ENCODE measurements around the gene DIP2C. TPM values are rescaled to one million over a fixed set of nuclear protein-coding genes. Genes with fewer than 3 reads are reported as not detected.

The DIP2C gene
- total and polyA plus RNA-seq, 3 experiments from 2014 or later, result 0.44 to 1.1 (median 0.55) TPM

- no peaks in the 10 kb centered on the region for H3K36me3 ChIP-seq (ENCODE audit: insufficient read depth, low read length)
- no peak overlapping the region for H3K4me3 ChIP-seq (ENCODE audit: low read length)
- Mint-ChIP-seq H3K27me3 (peaks cover 5 to 37% of the 10 kb centered on the region in 2 donors), H3K36me3 (peaks cover 0 to 3% (median 0%) of the 10 kb centered on the region in 3 donors), H3K27ac (no peak overlapping the region), H3K9me3 (no peaks in the 10 kb centered on the region), H3K4me1 (peaks cover 0 to 3% (median 0%) of the 10 kb centered on the region in 3 donors), H3K4me3 (no peak overlapping the region)
- no peak overlapping the region for H3K27ac ChIP-seq (ENCODE audit: low read depth, low read length)
- no peak for DNase-seq
- H3K4me1 ChIP-seq (ENCODE audit: insufficient read depth, low read length), result no peaks in the 10 kb centered on the region
- no peaks in the 10 kb centered on the region for H3K27me3 ChIP-seq (ENCODE audit: insufficient read depth, low read length, poor library complexity, severe bottlenecking)
- H3K9me3 ChIP-seq (ENCODE audit: low read length), result no peaks in the 10 kb centered on the region
- POLR2A ChIA-PET, result no interaction called here
- CTCF ChIA-PET, result no interaction called here
Measured at GRCh38 chr10:527416-527815, 162.1 kb downstream of the DIP2C start.

GRCh38 chr10:526651-527312, 162.7 kb downstream of the DIP2C start:
- ChIA-PET CTCF (no interaction called here), POLR2A (no interaction called here)
- no peaks in the 10 kb centered on the region for H3K4me1 ChIP-seq (ENCODE audit: insufficient read depth, low read length)
- Mint-ChIP-seq H3K9me3 (no peaks in the 10 kb centered on the region), H3K4me1 (peaks cover 0 to 3% (median 0%) of the 10 kb centered on the region in 3 donors), H3K27me3 (peaks cover 5 to 42% of the 10 kb centered on the region in 2 donors), H3K4me3 (no peak overlapping the region), H3K27ac (no peak overlapping the region), H3K36me3 (peaks cover 0 to 3% (median 0%) of the 10 kb centered on the region in 3 donors)
- no peak overlapping the region for H3K27ac ChIP-seq (ENCODE audit: low read depth, low read length)
- H3K27me3 ChIP-seq (ENCODE audit: insufficient read depth, low read length, poor library complexity, severe bottlenecking), result no peaks in the 10 kb centered on the region
- H3K9me3 ChIP-seq (ENCODE audit: low read length), result no peaks in the 10 kb centered on the region
- no peaks in the 10 kb centered on the region for H3K36me3 ChIP-seq (ENCODE audit: insufficient read depth, low read length)
- no peak overlapping the region for H3K4me3 ChIP-seq (ENCODE audit: low read length)
- no peak for DNase-seq

- ChIA-PET POLR2A (no interaction called here), CTCF (no interaction called here)
- no peaks in the 10 kb centered on the region for H3K4me1 ChIP-seq (ENCODE audit: insufficient read depth, low read length)
- peaks cover 0 to 3% (median 0%) of the 10 kb centered on the region in 3 donors for H3K4me1 Mint-ChIP-seq
- no peaks in the 10 kb centered on the region for H3K27me3 ChIP-seq (ENCODE audit: insufficient read depth, low read length, poor library complexity, severe bottlenecking)
- no peak overlapping the region for H3K27ac ChIP-seq (ENCODE audit: low read depth, low read length)
- no peaks in the 10 kb centered on the region for H3K9me3 ChIP-seq (ENCODE audit: low read length)
- DNase-seq, result no peak
- H3K27ac Mint-ChIP-seq, result no peak overlapping the region
- H3K36me3 Mint-ChIP-seq, result peaks cover 0 to 3% (median 0%) of the 10 kb centered on the region in 3 donors
- H3K27me3 Mint-ChIP-seq, result peaks cover 4 to 49% of the 10 kb centered on the region in 2 donors
- H3K36me3 ChIP-seq (ENCODE audit: insufficient read depth, low read length), result no peaks in the 10 kb centered on the region
- H3K9me3 Mint-ChIP-seq, result no peaks in the 10 kb centered on the region
- H3K4me3 Mint-ChIP-seq, result peak overlapping the region in 1 of 7 donors; percentile 23
- no peak overlapping the region for H3K4me3 ChIP-seq (ENCODE audit: low read length)
Measured at GRCh38 chr10:525565-526315, 163.7 kb downstream of the DIP2C start.

GRCh38 chr10:523925-524324, 165.5 kb downstream of the DIP2C start:
- peaks cover 0 to 3% (median 0%) of the 10 kb centered on the region in 3 donors for H3K4me1 Mint-ChIP-seq
- CTCF ChIA-PET, result no interaction called here
- DNase-seq, result no peak

GRCh38 chr10:522350-522749, 167.1 kb downstream of the DIP2C start:
- no peak overlapping the region for H3K27ac ChIP-seq (ENCODE audit: low read depth, low read length)
- no peak overlapping the region for H3K27ac Mint-ChIP-seq
- peaks cover 2 to 58% of the 10 kb centered on the region in 2 donors for H3K27me3 Mint-ChIP-seq
- DNase-seq, result no peak
- no peaks in the 10 kb centered on the region for H3K9me3 ChIP-seq (ENCODE audit: low read length)
- no peaks in the 10 kb centered on the region for H3K27me3 ChIP-seq (ENCODE audit: insufficient read depth, low read length, poor library complexity, severe bottlenecking)
- POLR2A ChIA-PET, result no interaction called here
- no peaks in the 10 kb centered on the region for H3K4me1 ChIP-seq (ENCODE audit: insufficient read depth, low read length)
- peaks cover 0 to 3% (median 0%) of the 10 kb centered on the region in 3 donors for H3K36me3 Mint-ChIP-seq
- H3K4me3 ChIP-seq (ENCODE audit: low read length), result no peak overlapping the region
- no peaks in the 10 kb centered on the region for H3K36me3 ChIP-seq (ENCODE audit: insufficient read depth, low read length)
- H3K9me3 Mint-ChIP-seq, result no peaks in the 10 kb centered on the region
- H3K4me1 Mint-ChIP-seq, result peaks cover 0 to 3% (median 0%) of the 10 kb centered on the region in 3 donors
- CTCF ChIA-PET, result no interaction called here
- no peak overlapping the region for H3K4me3 Mint-ChIP-seq

More at GRCh38 chr10:523925-524324, 165.5 kb downstream of the DIP2C start:
- H3K4me1 ChIP-seq (ENCODE audit: insufficient read depth, low read length), result no peaks in the 10 kb centered on the region
- no peaks in the 10 kb centered on the region for H3K9me3 Mint-ChIP-seq
- no peak overlapping the region for H3K4me3 ChIP-seq (ENCODE audit: low read length)
- POLR2A ChIA-PET, result no interaction called here
- no peaks in the 10 kb centered on the region for H3K36me3 ChIP-seq (ENCODE audit: insufficient read depth, low read length)
- no peak overlapping the region for H3K4me3 Mint-ChIP-seq
- peaks cover 0 to 3% (median 0%) of the 10 kb centered on the region in 3 donors for H3K36me3 Mint-ChIP-seq
- no peak overlapping the region for H3K27ac ChIP-seq (ENCODE audit: low read depth, low read length)
- H3K27me3 Mint-ChIP-seq, result peaks cover 5 to 55% of the 10 kb centered on the region in 2 donors
- no peak overlapping the region for H3K27ac Mint-ChIP-seq
- no peaks in the 10 kb centered on the region for H3K27me3 ChIP-seq (ENCODE audit: insufficient read depth, low read length, poor library complexity, severe bottlenecking)
- no peaks in the 10 kb centered on the region for H3K9me3 ChIP-seq (ENCODE audit: low read length)

GRCh38 chr10:521261-522250, 167.9 kb downstream of the DIP2C start:
- Mint-ChIP-seq H3K4me3 (no peak overlapping the region), H3K27me3 (peaks cover 4 to 52% of the 10 kb centered on the region in 2 donors), H3K4me1 (peaks cover 0 to 3% (median 0%) of the 10 kb centered on the region in 3 donors), H3K27ac (no peak overlapping the region), H3K36me3 (peaks cover 0 to 3% (median 0%) of the 10 kb centered on the region in 3 donors), H3K9me3 (no peaks in the 10 kb centered on the region)
- no peak overlapping the region for H3K27ac ChIP-seq (ENCODE audit: low read depth, low read length)
- no peaks in the 10 kb centered on the region for H3K4me1 ChIP-seq (ENCODE audit: insufficient read depth, low read length)
- no peak overlapping the region for H3K4me3 ChIP-seq (ENCODE audit: low read length)
- CTCF ChIA-PET, result no interaction called here
- H3K27me3 ChIP-seq (ENCODE audit: insufficient read depth, low read length, poor library complexity, severe bottlenecking), result no peaks in the 10 kb centered on the region
- no peak for DNase-seq
- POLR2A ChIA-PET, result no interaction called here
- no peaks in the 10 kb centered on the region for H3K36me3 ChIP-seq (ENCODE audit: insufficient read depth, low read length)
- H3K9me3 ChIP-seq (ENCODE audit: low read length), result no peaks in the 10 kb centered on the region

GRCh38 chr10:520402-520787, 169.1 kb downstream of the DIP2C start:
- no peak overlapping the region for H3K27ac ChIP-seq (ENCODE audit: low read depth, low read length)
- peak overlapping the region in 1 of 8 donors; percentile 42 for H3K27ac Mint-ChIP-seq
- peaks cover 0 to 3% (median 0%) of the 10 kb centered on the region in 3 donors for H3K36me3 Mint-ChIP-seq
- peaks cover 4 to 46% of the 10 kb centered on the region in 2 donors for H3K27me3 Mint-ChIP-seq
- ChIA-PET POLR2A (no interaction called here), CTCF (no interaction called here)
- no peak for DNase-seq
- no peaks in the 10 kb centered on the region for H3K27me3 ChIP-seq (ENCODE audit: insufficient read depth, low read length, poor library complexity, severe bottlenecking)
- H3K4me1 ChIP-seq (ENCODE audit: insufficient read depth, low read length), result no peaks in the 10 kb centered on the region
- peaks cover 0 to 5% (median 3%) of the 10 kb centered on the region in 3 donors for H3K4me1 Mint-ChIP-seq
- H3K36me3 ChIP-seq (ENCODE audit: insufficient read depth, low read length), result no peaks in the 10 kb centered on the region
- no peak overlapping the region for H3K4me3 ChIP-seq (ENCODE audit: low read length)
- H3K9me3 ChIP-seq (ENCODE audit: low read length), result no peaks in the 10 kb centered on the region
- no peaks in the 10 kb centered on the region for H3K9me3 Mint-ChIP-seq
- H3K4me3 Mint-ChIP-seq, result no peak overlapping the region

Data from CD8-positive, alpha-beta memory T cell (primary cell).